H1 (cell line): ENCODE data around the gene L3MBTL4. TPM values are rescaled to one million over a fixed set of nuclear protein-coding genes. Genes with fewer than 3 reads are reported as not detected.

ENCODE experiments used
- CTCF ChIA-PET: fragments of 300-600 bp; sonication (Branson Sonifier 250); formaldehyde crosslinking; loops from one replicate; lab custom pipeline; 2021; ENCODE audit not compliant: partially characterized antibody; lab: Charles Lee
- POLR2A ChIA-PET: fragments of 300-600 bp; sonication (Branson Sonifier 250); formaldehyde crosslinking; loops from one replicate; lab custom pipeline; 2021; ENCODE audit warnings: inconsistent platforms; ENCODE audit not compliant: partially characterized antibody; lab: Charles Lee
- DNase-seq, 2 experiments: peaks; one replicate each; pipeline versions ENCODE4 v3.0.0 to v3.0.0-alpha.2; 2010 to 2022; ENCODE audit warnings: low spot score in 2 of 2, low read depth in 1 of 2, mixed read lengths in 1 of 2
- FAIRE-seq: peaks from 2 replicates; lab custom pipeline; 2011; peaks lifted over from hg19 to GRCh38; lab: Jason Lieb, UNC
- H2AFZ ChIP-seq: 2 replicates; pipeline ENCODE4 v1.8.1; 2012; ENCODE audit warnings: low read length, inconsistent platforms
- H2AK5ac ChIP-seq: 2 replicates; pipeline ENCODE4 v1.6.1; 2013; ENCODE audit warnings: low read depth, low read length
- H2BK120ac ChIP-seq: replicated peaks from 2 replicates; pipeline ENCODE3; 2013; ENCODE audit warnings: low read depth, low read length, inconsistent platforms
- H2BK12ac ChIP-seq: 2 replicates; pipeline ENCODE4 v1.6.1; 2013; ENCODE audit warnings: low read depth, low read length
- H2BK15ac ChIP-seq: 2 replicates; pipeline ENCODE4 v1.6.1; 2013; ENCODE audit warnings: low read length
- H2BK20ac ChIP-seq: 2 replicates; pipeline ENCODE4 v1.6.1; 2013; ENCODE audit warnings: low read length
- H2BK5ac ChIP-seq: 2 replicates; pipeline ENCODE4 v1.6.1; 2013; ENCODE audit warnings: low read depth, low read length
- H3K14ac ChIP-seq: 2 replicates; pipeline ENCODE4 v1.6.1; 2013; ENCODE audit warnings: inconsistent platforms; ENCODE audit not compliant: insufficient read length
- H3K18ac ChIP-seq: 2 replicates; pipeline ENCODE4 v1.6.1; 2013; ENCODE audit warnings: low read length; ENCODE audit errors: extremely low read depth
- H3K23ac ChIP-seq: 2 replicates; pipeline ENCODE4 v1.6.1; 2013; ENCODE audit warnings: inconsistent platforms; ENCODE audit not compliant: insufficient read length
- H3K23me2 ChIP-seq: 2 replicates; pipeline ENCODE4 v1.6.1; 2013; ENCODE audit warnings: low read depth, low read length
- H3K27ac ChIP-seq: 2 replicates; pipeline ENCODE4 v1.6.1; 2011; ENCODE audit warnings: low read depth, low read length, inconsistent platforms
- H3K27me3 ChIP-seq, 4 experiments: replicated peaks in 1 of 4; 1 replicate in 1 of 4; 2 replicates in 3 of 4; pipeline versions ENCODE4 v1.6.1 to v1.8.1; 2011 to 2013; ENCODE audit warnings: low read length in 3 of 4, mild to moderate bottlenecking in 3 of 4, inconsistent platforms in 2 of 4, mixed read lengths in 2 of 4, moderate library complexity in 1 of 4; ENCODE audit not compliant: control insufficient read depth in 3 of 4, insufficient read depth in 3 of 4; ENCODE audit errors: extremely low read depth in 1 of 4
- H3K36me3 ChIP-seq, 4 experiments: 2 replicates each; pipeline versions ENCODE4 v1.6.1 to v1.8.1; 2011 to 2013; ENCODE audit warnings: mild to moderate bottlenecking in 4 of 4, low read length in 3 of 4, moderate library complexity in 2 of 4, control low read depth in 1 of 4, inconsistent platforms in 1 of 4; ENCODE audit not compliant: insufficient read depth in 4 of 4, control insufficient read depth in 2 of 4
- H3K4ac ChIP-seq: replicated peaks from 2 replicates; pipeline ENCODE3; 2013; ENCODE audit warnings: low read length, low read depth, mixed read lengths, inconsistent platforms; ENCODE audit not compliant: insufficient read length
- H3K4me1 ChIP-seq, 4 experiments: replicated peaks in 1 of 4; 1 replicate in 1 of 4; 2 replicates in 3 of 4; pipeline versions ENCODE4 v1.6.1 to v1.8.1; 2011 to 2013; ENCODE audit warnings: low read length in 3 of 4, inconsistent platforms in 2 of 4, mixed read lengths in 1 of 4; ENCODE audit not compliant: insufficient read depth in 4 of 4, control insufficient read depth in 3 of 4
- H3K4me2 ChIP-seq, 2 experiments: 2 replicates each; pipeline versions ENCODE4 v1.6.1 to v1.8.1; 2011 to 2013; ENCODE audit warnings: low read depth in 2 of 2, low read length in 2 of 2, control low read depth in 1 of 2, inconsistent platforms in 1 of 2, mild to moderate bottlenecking in 1 of 2; ENCODE audit not compliant: insufficient read depth in 1 of 2
- H3K4me3 ChIP-seq, 4 experiments: fragments of 200-600, 300-600 bp in 1 of 4; sonication (generic), shearing (Covaris generic), sonication (Bioruptor Twin) in 1 of 4; 2 replicates each; pipeline versions ENCODE4 v1.5.1 to v1.8.1; 2011 to 2016; ENCODE audit warnings: low read length in 4 of 4, low read depth in 3 of 4, control low read depth in 2 of 4, inconsistent platforms in 2 of 4, mild to moderate bottlenecking in 2 of 4, mixed read lengths in 1 of 4, moderate library complexity in 1 of 4; ENCODE audit not compliant: insufficient read depth in 2 of 4; ENCODE audit errors: extremely low read depth in 1 of 4
- H3K56ac ChIP-seq: replicated peaks from 2 replicates; pipeline ENCODE3; 2013; ENCODE audit warnings: low read depth, mild to moderate bottlenecking, mixed read lengths, low read length, inconsistent platforms; ENCODE audit not compliant: insufficient read length
- H3K79me1 ChIP-seq: 2 replicates; pipeline ENCODE4 v1.6.1; 2013; ENCODE audit warnings: low read depth, low read length, control low read depth
- H3K79me2 ChIP-seq, 2 experiments: 2 replicates each; pipeline versions ENCODE4 v1.6.1 to v1.8.1; 2012 to 2013; ENCODE audit warnings: low read length in 2 of 2, mild to moderate bottlenecking in 2 of 2, inconsistent platforms in 1 of 2; ENCODE audit not compliant: insufficient read depth in 2 of 2, control insufficient read depth in 1 of 2
- H3K9ac ChIP-seq, 4 experiments: replicated peaks in 1 of 4; 1 replicate in 1 of 4; 2 replicates in 3 of 4; pipeline versions ENCODE4 v1.6.1 to v1.8.1; 2011 to 2013; ENCODE audit warnings: low read depth in 3 of 4, low read length in 3 of 4, control low read depth in 2 of 4, mild to moderate bottlenecking in 2 of 4, moderate library complexity in 2 of 4, inconsistent platforms in 1 of 4; ENCODE audit errors: extremely low read depth in 1 of 4
- H3K9me3 ChIP-seq, 2 experiments: 2 replicates each; pipeline versions ENCODE4 v1.6.1 to v1.8.1; 2012 to 2013; ENCODE audit warnings: mild to moderate bottlenecking in 2 of 2, moderate library complexity in 2 of 2, control low read depth in 1 of 2, inconsistent platforms in 1 of 2, low read depth in 1 of 2, low read length in 1 of 2, mixed read lengths in 1 of 2; ENCODE audit not compliant: insufficient read depth in 2 of 2
- H4K20me1 ChIP-seq, 2 experiments: replicated peaks in 1 of 2; 2 replicates each; pipeline versions ENCODE3 to v1.8.1; 2011 to 2013; ENCODE audit warnings: inconsistent platforms in 2 of 2, low read length in 2 of 2, mild to moderate bottlenecking in 1 of 2; ENCODE audit not compliant: insufficient read depth in 2 of 2, control insufficient read depth in 1 of 2
- H4K5ac ChIP-seq: 2 replicates; pipeline ENCODE4 v1.6.1; 2013; ENCODE audit warnings: low read length, low read depth, mixed read lengths, inconsistent platforms; ENCODE audit not compliant: insufficient read length
- H4K8ac ChIP-seq: 2 replicates; pipeline ENCODE4 v1.8.0; 2013; ENCODE audit warnings: mild to moderate bottlenecking, moderate library complexity, low read length, inconsistent platforms; ENCODE audit not compliant: insufficient read depth; ENCODE audit errors: extremely low read depth
- H4K91ac ChIP-seq: replicated peaks from 2 replicates; pipeline ENCODE3; 2013; ENCODE audit warnings: low read length, mixed read lengths, inconsistent platforms; ENCODE audit not compliant: insufficient read length
- CREB1 ChIP-seq: IDR thresholded peaks from 2 replicates; pipeline ENCODE4 v1.6.1; 2012; ENCODE audit warnings: inconsistent platforms
- FOSL1 ChIP-seq: IDR thresholded peaks from 2 replicates; pipeline ENCODE4 v1.6.1; 2011; ENCODE audit warnings: mild to moderate bottlenecking, low read depth, low read length, moderate library complexity; ENCODE audit not compliant: insufficient read depth
- GTF2F1 ChIP-seq: IDR thresholded peaks from 2 replicates; pipeline ENCODE4 v1.6.1; 2012; ENCODE audit warnings: low read depth, low read length, improper control_type of control experiment, borderline replicate concordance
- JUN ChIP-seq: IDR thresholded peaks from 2 replicates; pipeline ENCODE4 v1.6.1; 2011; ENCODE audit warnings: low read depth, mild to moderate bottlenecking, improper control_type of control experiment, low read length
- JUND ChIP-seq: IDR thresholded peaks from 2 replicates; pipeline ENCODE4 v1.6.1; 2011; ENCODE audit warnings: mild to moderate bottlenecking, improper control_type of control experiment, low read length
- KDM5A ChIP-seq: fragments of 200-600 bp; IDR thresholded peaks from 2 replicates; pipeline ENCODE4 v1.7.1; 2012; ENCODE audit warnings: mild to moderate bottlenecking, low read length, inconsistent platforms, mixed read lengths
- POLR2A ChIP-seq, 2 experiments: IDR thresholded peaks; 1 replicate in 1 of 2; 2 replicates in 1 of 2; pipeline ENCODE4 v1.6.1; 2011; ENCODE audit warnings: low read depth in 2 of 2, low read length in 2 of 2, mild to moderate bottlenecking in 2 of 2; ENCODE audit errors: control extremely low read depth in 1 of 2
- POLR2AphosphoS5 ChIP-seq: IDR thresholded peaks from 2 replicates; pipeline ENCODE4 v1.6.1; 2011; ENCODE audit warnings: low read depth, low read length
- RFX5 ChIP-seq: IDR thresholded peaks from 2 replicates; pipeline ENCODE4 v1.6.1; 2011; ENCODE audit warnings: low read depth, low read length, improper control_type of control experiment, borderline replicate concordance
- RXRA ChIP-seq: IDR thresholded peaks from 2 replicates; pipeline ENCODE4 v1.6.1; 2011; ENCODE audit warnings: low read depth, mild to moderate bottlenecking, low read length, moderate library complexity; ENCODE audit not compliant: insufficient read depth
- SP2 ChIP-seq: IDR thresholded peaks from 2 replicates; pipeline ENCODE4 v1.6.1; 2012; ENCODE audit warnings: mild to moderate bottlenecking, low read length, inconsistent platforms
- SRF ChIP-seq: IDR thresholded peaks from 2 replicates; pipeline ENCODE4 v1.6.1; 2011; ENCODE audit warnings: mild to moderate bottlenecking, low read depth, low read length, moderate library complexity
- TEAD4 ChIP-seq: IDR thresholded peaks from 2 replicates; pipeline ENCODE4 v1.6.1; 2012; ENCODE audit warnings: low read depth, low read length, inconsistent platforms, mixed read lengths
- ZNF274 ChIP-seq: IDR thresholded peaks from 2 replicates; pipeline ENCODE4 v1.7.0; 2012; ENCODE audit warnings: low read length, borderline replicate concordance; ENCODE audit errors: extremely low read depth
- WGBS, 2 experiments: shearing (Covaris generic) in 1 of 2; methylation state at CpG; one replicate each; pipeline versions ENCODE4 v1.1.6 to v1.1.7; 2013 to 2015; ENCODE audit warnings: low lambda C conversion rate in 2 of 2, mixed read lengths in 2 of 2, inconsistent platforms in 1 of 2, low coverage in 1 of 2, missing lambda C conversion rate in 1 of 2; ENCODE audit not compliant: insufficient replicate concordance in 2 of 2, insufficient coverage in 1 of 2, insufficient read length in 1 of 2; ENCODE audit errors: extremely low coverage in 1 of 2, missing lambda C conversion rate in 1 of 2; 5-methylcytosine and 5-hydroxymethylcytosine counted together
- polyA plus RNA-seq, 7 experiments: library from polyadenylated mRNA; depleted of rRNA in 3 of 7; stranded (reverse) in 5 of 7; unstranded in 2 of 7; fragments of >200 nt in 5 of 7; fragments of 200-250 nt in 2 of 7; gene quantifications; 1 replicate in 5 of 7; 2 replicates in 1 of 7; 4 replicates in 1 of 7; pipeline versions ENCODE4 v1.2.1 to v1.2.3, GENCODE V29; 2011 to 2013; ENCODE audit warnings: missing spikeins in 2 of 7, mixed read lengths in 2 of 7
- total RNA-seq: library from RNA; stranded (reverse); fragmentation: NEBNext Ultra II Directional; extraction: Animal tissue kit (Norgen Biotek cat#: 25700); gene quantifications from 2 replicates; pipeline ENCODE4 v1.2.1, GENCODE V29; 2021
- TF ChIP-seq, protein P1 (sequence below): IDR thresholded peaks from 2 replicates; pipeline ENCODE4 v1.6.1; 2011; ENCODE audit warnings: low read depth, mild to moderate bottlenecking, low read length; ENCODE audit not compliant: insufficient read depth

The L3MBTL4 gene
- total and polyA plus RNA-seq, 2 of the 8 experiments (the other 6 are each of a cell fraction or from before 2014, with no cell fraction given), result 1.0 to 2.1 TPM

DNA sequence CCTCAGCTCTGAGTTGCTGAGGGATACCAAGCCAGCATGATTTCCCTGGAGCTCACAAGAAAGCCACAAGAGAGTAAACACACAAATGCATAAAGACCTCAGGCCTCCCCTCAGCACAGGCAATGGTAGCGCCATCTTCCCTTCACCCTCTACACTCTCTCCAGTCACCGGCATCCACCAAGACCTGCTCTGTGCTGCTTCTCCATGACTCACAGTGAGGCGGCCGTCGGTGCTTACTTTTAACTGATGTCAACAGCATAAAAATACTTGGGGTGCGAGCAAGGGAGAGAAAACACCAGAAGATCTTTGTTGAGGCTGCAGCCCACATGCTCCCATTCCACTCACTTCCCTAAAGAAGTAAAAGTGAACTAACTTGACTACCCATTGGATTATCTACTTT, 46.7 kb downstream of the L3MBTL4 start:
- Histone ChIP-seq H4K8ac (no peak overlapping the region), H4K20me1 (no peaks in the 10 kb centered on the region), H2BK5ac (no peak overlapping the region), H3K4me2 (no peak overlapping the region), H3K9ac (no peak overlapping the region), H2BK15ac (no peak overlapping the region), H2BK20ac (no peak overlapping the region), H3K18ac (no peak overlapping the region), H3K23ac (no peak overlapping the region), H3K4me1 (peaks cover 6 to 16% (median 8%) of the 10 kb centered on the region in 4 experiments), H3K79me2 (no peaks in the 10 kb centered on the region), H3K4ac (no peak overlapping the region), H3K27ac (no peak overlapping the region), H3K14ac (no peak overlapping the region), H3K27me3 (no peaks in the 10 kb centered on the region), H2BK120ac (no peak overlapping the region), H4K5ac (no peak overlapping the region), H3K9me3 (peaks cover 4 to 6% of the 10 kb centered on the region in 2 experiments; a peak in 3 of 4 replicates), H2BK12ac (no peak overlapping the region), H3K36me3 (no peaks in the 10 kb centered on the region), H3K23me2 (no peaks in the 10 kb centered on the region), H2AK5ac (peak overlapping the region; percentile 18; the same call in 1 of the 2 replicates), H3K4me3 (no peak overlapping the region), H2AFZ (no peak overlapping the region), H3K79me1 (no peaks in the 10 kb centered on the region), H3K56ac (no peak overlapping the region), H4K91ac (peak overlapping the region; percentile 15)
- POLR2A ChIA-PET, result interaction anchor here (0.8 kb wide), 1 partner anchor 15 kb away, joined by 3 read pairs; no protein-coding TSS in a partner anchor
- FAIRE-seq, result no peak
- 87% methylated on average over 6 of the region's 6 CpGs; no CpG with 5 or more reads in 1 of the 2 experiments for WGBS, 2 experiments
- CTCF ChIA-PET, result interaction anchor here (0.8 to 3.3 kb wide), 3 partner anchors 14 to 489 kb away, joined by 3 to 21 read pairs (median 3); no protein-coding TSS in a partner anchor
- no peak for DNase-seq
- TF ChIP-seq POLR2AphosphoS5, result no peak
- no peak for TF ChIP-seq JUND
- TF ChIP-seq FOSL1, result no peak
- no peak for TF ChIP-seq RFX5
- no peak for TF ChIP-seq TEAD4
- TF ChIP-seq ZNF274, result no peak
- no peak for TF ChIP-seq SP2
- TF ChIP-seq GTF2F1, result no peak
- TF ChIP-seq RXRA, result no peak
- TF ChIP-seq KDM5A, result no peak
- no peak for TF ChIP-seq POLR2A (IDR thresholded peaks at IDR 0.05; ENCODE audit: control extremely low read depth in 1 of 2, low read depth in 2 of 2, low read length in 2 of 2)
- TF ChIP-seq SRF, result no peak
- TF ChIP-seq, protein P1, sequence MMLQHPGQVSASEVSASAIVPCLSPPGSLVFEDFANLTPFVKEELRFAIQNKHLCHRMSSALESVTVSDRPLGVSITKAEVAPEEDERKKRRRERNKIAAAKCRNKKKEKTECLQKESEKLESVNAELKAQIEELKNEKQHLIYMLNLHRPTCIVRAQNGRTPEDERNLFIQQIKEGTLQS, result no peak
- TF ChIP-seq JUN, result no peak
- TF ChIP-seq CREB1, result no peak
